Activated T-cell treated with anti-CD3 and anti-CD28 coated beads for 1 hour (primary cell): ENCODE measurements around the gene RNF225.
"Not testable (repeated sequence)": the region's sequence is repeated elsewhere in the genome, so short reads cannot be mapped to it uniquely, and the experiment has no call there.

Experiments
- DNase-seq: peaks from one replicate; pipeline ENCODE4 v3.0.0-alpha.2; 2020; ENCODE audit warnings: low read depth

Gene RNF225

DNA sequence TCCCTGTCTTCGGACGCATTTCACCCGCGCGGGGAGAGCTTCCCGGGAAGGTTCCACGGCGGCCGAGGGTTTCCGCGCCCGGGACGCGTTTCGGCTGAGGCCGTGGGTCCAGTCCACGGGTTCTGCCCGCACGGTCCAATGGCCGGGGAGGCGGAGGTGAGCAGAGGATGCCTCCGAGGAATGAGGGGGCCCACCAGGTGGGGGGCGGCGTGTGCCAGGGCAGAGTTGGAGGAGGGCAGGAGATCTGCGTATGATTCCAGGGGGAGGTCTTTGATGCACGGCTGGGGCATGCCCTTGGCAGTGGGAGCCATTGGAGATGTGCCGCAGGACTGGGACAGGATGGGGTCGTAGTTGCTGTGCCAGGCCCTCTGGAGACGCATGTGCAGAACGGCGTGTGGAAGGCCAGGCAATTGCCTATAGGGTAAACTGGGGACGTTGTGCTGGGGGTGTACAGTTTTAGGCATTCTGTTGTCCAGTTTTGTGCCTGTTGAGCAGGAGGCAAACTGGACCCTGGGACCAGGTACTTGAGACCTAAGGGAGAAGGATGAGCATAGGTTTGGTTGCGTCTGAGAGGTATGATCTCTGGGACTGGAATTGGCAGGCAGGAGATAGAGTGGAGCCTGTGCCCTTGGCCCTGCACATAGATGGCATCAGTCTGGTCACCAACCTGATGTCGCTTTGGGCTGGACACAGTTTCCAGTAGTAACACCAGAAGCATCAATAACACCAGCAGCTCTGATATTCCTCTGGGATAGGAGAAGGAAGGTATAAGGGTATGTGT, 13.7 kb downstream of the RNF225 start:
- DNase-seq, result no peak

GRCh38 chr19:58416604-58417003, 21.1 kb downstream of the RNF225 start:
- no peak for DNase-seq

DNA sequence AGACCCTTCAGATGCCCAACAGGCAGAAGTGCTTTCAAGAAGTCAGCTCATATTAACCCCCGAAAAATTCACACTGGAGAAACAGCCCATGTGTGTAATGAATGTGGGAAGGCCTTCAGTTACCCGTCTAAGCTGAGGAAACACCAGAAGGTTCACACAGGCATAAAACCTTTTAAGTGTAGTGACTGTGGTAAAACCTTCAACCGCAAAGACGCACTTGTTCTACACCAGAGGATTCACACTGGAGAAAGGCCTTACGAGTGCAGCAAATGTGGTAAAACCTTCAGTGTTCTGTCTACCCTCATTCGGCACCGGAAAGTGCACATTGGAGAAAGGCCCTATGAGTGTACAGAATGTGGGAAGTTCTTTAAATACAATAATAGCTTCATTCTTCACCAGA, 21.6 kb downstream of the RNF225 start:
- DNase-seq, result no peak

- DNase-seq, result no peak
Measured at GRCh38 chr19:58428617-58429016, 33.2 kb downstream of the RNF225 start.

DNA sequence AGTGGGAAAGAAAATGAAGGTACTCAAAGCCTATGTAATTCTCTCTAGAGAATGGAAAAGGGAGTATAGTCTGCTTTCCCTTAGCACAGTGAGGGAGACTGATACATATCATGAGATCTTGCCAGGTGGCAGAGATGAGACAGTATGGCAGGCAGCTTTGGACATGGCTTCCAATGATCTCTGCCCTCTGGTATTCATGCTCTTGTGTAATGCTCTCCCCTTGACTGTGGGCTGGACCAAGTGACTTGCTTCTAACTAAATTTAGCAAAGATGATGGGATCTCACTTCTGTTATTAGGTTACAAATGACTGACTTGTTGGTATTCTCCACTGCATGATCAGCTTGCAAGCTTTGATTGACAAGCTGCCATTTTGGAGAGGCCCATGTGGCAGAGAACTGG, 34.3 kb downstream of the RNF225 start:
- DNase-seq, result no peak

DNA sequence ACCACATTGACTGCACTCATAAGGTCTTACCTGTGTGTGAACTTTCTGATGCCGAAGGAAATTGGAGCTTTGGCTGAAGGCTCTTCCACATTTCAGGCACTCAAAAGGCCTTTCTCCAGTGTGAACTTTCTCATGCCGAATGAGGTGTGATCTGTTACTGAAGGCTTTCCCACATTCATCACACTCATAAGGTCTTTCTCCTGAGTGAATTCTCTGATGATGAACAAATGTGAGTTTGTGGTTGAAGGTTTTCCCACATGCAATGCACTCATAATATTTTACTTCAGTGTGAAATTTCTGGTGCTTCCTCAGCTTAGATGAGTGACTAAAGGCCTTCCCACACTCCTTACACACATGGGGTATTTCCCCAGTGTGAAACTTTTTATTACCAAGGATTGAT, 38.8 kb downstream of the RNF225 start:
- DNase-seq, result no peak

GRCh38 chr19:58439576-58440554, 44.4 kb downstream of the RNF225 start, which contains the start of gene ZNF132:
ZNF132 (minus strand) TSS chr19:58440153; CDS start chr19:58439821, 332 bp downstream.
- DNase-seq, result peak; percentile 84

GRCh38 chr19:58440556-58440955, 45.1 kb downstream of the RNF225 start:
- DNase-seq, result no peak

DNA sequence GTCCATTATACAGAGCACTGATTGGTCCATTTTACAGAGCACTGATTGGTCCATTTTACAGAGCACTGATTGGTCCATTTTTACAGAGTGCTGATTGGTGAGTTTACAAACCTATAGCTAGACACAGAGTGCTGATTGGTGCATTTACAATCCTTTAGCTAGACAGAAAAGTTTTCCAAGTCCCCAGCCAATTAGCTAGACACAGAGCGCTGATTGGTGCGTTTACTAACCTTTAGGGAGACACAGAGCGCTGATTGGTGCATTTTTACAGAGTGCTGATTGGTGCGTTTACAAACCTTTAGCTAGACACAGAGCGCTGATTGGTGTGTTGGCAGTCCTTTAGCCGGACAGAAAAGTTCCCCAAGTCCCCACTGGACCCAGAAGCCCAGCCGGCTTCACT, 47.5 kb downstream of the RNF225 start:
- not testable (repeated sequence) for DNase-seq
